ENCODE data around the gene CCDC71.
A peak's percentile ranks its signal among the peaks of the same experiment; 100 is the strongest.

Gene CCDC71

DNA sequence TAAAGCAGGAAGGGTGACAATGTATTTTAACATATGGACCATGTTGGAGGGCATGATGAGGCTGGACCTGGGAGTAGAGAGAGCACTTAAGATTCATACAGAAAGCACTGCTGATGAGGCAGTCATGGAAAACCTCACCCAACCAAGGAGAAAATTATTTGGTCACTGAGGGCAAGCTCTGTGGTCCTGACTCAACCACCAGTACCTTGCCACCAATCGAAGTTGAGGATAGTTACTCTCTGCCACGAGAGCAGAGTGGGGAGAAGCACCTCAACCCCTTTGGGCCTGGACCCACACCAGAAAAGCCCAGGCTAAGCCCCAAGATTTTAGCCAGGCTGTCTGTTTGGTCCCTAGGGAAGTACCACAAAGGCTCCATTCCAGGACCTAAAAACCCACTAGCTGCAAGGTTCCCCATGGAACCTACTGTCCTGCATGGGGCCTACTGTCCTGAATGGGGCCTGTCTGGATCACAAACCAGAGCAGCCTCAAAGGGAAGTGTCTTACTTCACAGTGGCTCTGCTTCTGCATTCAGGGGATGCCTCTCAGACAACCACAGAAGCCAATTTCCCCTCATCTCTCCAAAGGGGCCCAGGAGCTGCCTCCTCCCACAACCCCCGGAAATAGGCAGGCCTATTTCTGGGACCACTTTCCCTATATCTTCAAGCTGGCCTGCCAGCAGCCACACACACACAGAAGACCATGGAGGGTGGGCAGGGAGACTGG lies 4.2 kb downstream of the CCDC71 start:
- TF ChIP-seq, protein P1, sequence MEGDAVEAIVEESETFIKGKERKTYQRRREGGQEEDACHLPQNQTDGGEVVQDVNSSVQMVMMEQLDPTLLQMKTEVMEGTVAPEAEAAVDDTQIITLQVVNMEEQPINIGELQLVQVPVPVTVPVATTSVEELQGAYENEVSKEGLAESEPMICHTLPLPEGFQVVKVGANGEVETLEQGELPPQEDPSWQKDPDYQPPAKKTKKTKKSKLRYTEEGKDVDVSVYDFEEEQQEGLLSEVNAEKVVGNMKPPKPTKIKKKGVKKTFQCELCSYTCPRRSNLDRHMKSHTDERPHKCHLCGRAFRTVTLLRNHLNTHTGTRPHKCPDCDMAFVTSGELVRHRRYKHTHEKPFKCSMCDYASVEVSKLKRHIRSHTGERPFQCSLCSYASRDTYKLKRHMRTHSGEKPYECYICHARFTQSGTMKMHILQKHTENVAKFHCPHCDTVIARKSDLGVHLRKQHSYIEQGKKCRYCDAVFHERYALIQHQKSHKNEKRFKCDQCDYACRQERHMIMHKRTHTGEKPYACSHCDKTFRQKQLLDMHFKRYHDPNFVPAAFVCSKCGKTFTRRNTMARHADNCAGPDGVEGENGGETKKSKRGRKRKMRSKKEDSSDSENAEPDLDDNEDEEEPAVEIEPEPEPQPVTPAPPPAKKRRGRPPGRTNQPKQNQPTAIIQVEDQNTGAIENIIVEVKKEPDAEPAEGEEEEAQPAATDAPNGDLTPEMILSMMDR (IDR thresholded peaks at IDR 0.05; ENCODE audit: insufficient read depth, low read depth, low read length, missing control alignments), result no peak
- no peak overlapping the region for H3K4me3 ChIP-seq (ENCODE audit: low read length)
- no peak for DNase-seq (ENCODE audit: low read depth)

DNA sequence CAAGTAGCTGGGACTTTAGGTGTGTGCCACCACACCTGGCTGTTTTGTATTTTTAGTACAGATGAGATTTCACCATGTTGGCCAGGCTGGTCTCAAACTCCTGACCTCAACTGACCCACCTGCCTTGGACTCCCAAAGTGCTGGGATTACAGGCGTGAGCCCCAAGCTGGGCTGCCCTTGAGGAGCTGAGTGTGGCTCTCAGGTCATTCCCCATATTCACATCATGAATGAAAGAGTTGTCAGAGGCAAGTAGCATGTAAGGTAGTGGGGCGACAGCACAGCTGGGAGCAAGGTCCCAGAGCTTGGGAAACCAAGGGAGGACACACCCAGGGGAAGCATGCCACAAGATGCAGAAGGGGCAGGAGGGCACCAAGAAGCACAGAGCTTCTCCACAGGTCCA lies 4.9 kb downstream of the CCDC71 start:
- no peak for DNase-seq (ENCODE audit: low read depth)
- TF ChIP-seq, protein P1 (IDR thresholded peaks at IDR 0.05; ENCODE audit: insufficient read depth, low read depth, low read length, missing control alignments), result no peak
- no peak overlapping the region for H3K4me3 ChIP-seq (ENCODE audit: low read length)

DNA sequence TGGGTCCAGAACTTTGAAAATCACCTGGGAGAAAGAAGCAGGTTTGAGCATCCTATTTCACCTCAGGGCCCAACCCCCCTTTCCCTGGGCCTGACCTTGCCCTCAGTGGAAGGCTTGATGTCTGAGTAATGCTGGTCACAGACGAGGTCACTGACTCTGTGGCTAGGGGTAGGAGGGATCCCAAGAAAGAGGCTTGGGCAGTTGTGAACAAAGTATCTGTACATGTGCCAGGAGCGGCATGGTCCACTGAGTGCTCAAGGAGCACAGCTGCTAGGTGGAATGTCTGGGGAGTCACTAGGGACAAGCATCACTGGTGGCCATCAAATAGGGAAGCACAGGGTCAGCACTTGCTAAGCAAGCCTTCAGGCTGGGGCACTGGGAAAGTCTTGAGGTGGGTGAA lies 7.3 kb downstream of the CCDC71 start:
- TF ChIP-seq, protein P1 (IDR thresholded peaks at IDR 0.05; ENCODE audit: insufficient read depth, low read depth, low read length, missing control alignments), result no peak
- DNase-seq (ENCODE audit: low read depth), result no peak
- no peak overlapping the region for H3K4me3 ChIP-seq (ENCODE audit: low read length)

DNA sequence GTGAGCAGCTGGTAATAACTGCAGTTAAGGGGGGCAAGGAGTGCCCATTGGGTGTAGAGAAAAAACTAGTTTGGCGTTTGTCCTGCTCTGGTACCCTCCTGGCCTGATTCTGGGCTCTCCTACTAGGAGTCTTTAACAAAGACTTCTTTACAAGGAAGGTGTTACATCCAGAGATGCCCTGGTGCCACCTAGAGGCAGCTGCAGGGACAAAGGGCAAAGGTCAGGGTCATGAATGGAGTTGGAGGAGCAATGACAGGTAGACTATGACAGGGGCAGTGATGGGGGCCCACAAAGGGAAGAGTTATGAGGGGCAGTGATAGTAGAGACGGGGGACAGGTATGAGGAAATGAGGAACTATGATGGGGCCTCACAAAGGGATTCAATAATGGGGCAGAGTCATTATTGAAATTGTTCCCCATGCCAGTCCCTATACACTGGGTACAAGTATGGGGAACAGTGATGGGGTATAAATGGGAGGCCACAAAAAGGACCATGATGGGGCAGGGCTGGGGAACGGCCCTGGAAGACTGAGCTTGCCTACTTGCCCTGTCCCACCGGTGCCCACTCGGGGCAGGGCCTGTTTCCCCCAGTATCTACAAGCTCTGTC lies 7.9 kb downstream of the CCDC71 start:
- peak; percentile 45 for DNase-seq (ENCODE audit: low read depth)
- H3K4me3 ChIP-seq (ENCODE audit: low read length), result no peak overlapping the region
- TF ChIP-seq, protein P1 (IDR thresholded peaks at IDR 0.05; ENCODE audit: insufficient read depth, low read depth, low read length, missing control alignments), result peak; percentile 55

DNA sequence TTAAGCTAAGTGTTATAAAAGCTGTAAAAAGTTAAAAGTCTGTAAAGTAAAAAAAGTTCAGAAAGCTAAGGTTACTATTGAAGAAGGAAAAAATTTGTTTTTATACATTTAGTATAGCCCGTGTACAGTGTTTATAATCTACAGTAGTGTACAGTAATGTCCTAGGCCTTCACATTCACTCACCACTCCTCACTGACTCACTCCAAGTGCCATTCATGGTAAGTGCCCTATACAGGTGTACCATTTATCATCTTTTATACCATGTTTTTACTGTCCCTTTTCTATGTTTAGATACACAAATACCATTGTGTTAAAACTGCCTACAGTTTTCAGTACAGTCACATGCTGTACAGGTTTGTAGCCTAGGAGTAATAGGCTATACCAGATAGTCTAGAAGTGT lies 8.8 kb downstream of the CCDC71 start:
- TF ChIP-seq, protein P1 (IDR thresholded peaks at IDR 0.05; ENCODE audit: insufficient read depth, low read depth, low read length, missing control alignments), result no peak
- DNase-seq (ENCODE audit: low read depth), result peak; percentile 53
- no peak overlapping the region for H3K4me3 ChIP-seq (ENCODE audit: low read length)

DNA sequence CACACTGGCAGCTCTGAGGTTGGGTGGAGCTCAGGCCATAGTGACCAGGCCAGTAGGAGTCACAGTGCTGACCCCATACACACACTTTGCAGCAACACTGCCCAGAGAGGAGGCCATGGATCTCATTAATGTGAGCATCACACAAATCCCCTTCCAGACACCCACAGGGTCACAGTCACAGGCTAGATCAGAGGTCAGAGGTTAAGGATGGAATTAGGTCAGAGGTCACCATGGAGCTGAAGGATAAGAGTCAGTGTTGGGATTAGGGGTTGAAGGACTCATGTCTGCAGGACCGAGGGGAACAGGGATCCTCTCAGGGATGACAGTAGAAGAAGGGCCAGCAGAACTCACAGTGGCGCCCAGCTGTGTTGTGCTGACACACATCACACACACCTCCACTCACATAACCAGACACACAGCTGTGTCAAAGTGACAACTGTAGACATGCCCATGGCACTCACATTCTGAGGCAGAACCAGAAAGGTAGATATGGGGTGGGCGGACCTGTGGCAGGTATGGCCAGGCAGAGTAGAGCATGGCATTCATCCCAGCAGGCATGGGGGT lies 12.7 kb downstream of the CCDC71 start:
- H3K4me3 ChIP-seq (ENCODE audit: low read length), result no peak overlapping the region
- TF ChIP-seq, protein P1 (IDR thresholded peaks at IDR 0.05; ENCODE audit: insufficient read depth, low read depth, low read length, missing control alignments), result no peak
- DNase-seq (ENCODE audit: low read depth), result no peak

All from epithelial cell of esophagus (primary cell).